Memory B cell (primary cell): ENCODE measurements around the gene NPTX2.

Source experiments
- ATAC-seq: fragments of 150-1000 bp; cut with Tn5 transposase; 2 replicates; pipeline ENCODE4 v1.10.0; 2021; ENCODE audit warnings: low read depth, mild to moderate bottlenecking, moderate library complexity
- DNase-seq, 2 donors: peaks; one replicate each; pipeline ENCODE4 v3.0.0; 2022; ENCODE audit warnings: low spot score in 2 of 2
- H3K27ac Mint-ChIP-seq: one replicate; pipeline ENCODE4 v1.8.0; 2022; ENCODE audit warnings: mild to moderate bottlenecking, moderate library complexity, mixed read lengths
- H3K27me3 Mint-ChIP-seq: one replicate; pipeline ENCODE4 v1.8.0; 2022; ENCODE audit warnings: mixed read lengths
- H3K36me3 Mint-ChIP-seq: one replicate; pipeline ENCODE4 v1.8.0; 2022; ENCODE audit warnings: mild to moderate bottlenecking, mixed read lengths
- H3K4me1 Mint-ChIP-seq: one replicate; pipeline ENCODE4 v1.8.0; 2022; ENCODE audit warnings: mixed read lengths
- H3K4me3 Mint-ChIP-seq: one replicate; pipeline ENCODE4 v1.8.0; 2022; ENCODE audit warnings: mild to moderate bottlenecking, moderate library complexity, mixed read lengths
- H3K9me3 Mint-ChIP-seq: one replicate; pipeline ENCODE4 v1.8.0; 2022; ENCODE audit warnings: mixed read lengths

NPTX2 gene

DNA sequence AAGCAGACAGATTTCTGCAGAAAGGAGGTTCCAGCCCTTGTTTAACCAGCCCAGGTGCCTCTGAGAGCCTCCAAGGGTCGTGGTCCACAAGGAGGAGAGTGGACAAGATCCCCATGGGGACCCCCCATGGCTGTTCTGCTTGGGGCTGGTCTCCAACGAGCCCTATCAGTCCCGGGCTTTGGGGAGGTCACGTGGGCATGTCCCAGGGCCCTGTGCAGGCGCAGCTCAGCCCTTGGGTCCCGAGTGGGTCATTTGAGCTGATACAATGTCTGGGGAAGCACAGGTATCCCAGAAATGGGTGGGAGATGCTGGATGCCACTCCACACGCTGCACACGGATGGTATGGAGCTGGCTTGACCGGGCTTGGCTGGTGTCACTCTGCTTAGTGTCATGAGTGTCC lies 57.8 kb downstream of the NPTX2 start:
- H3K27me3 Mint-ChIP-seq = peaks cover 9% of the 10 kb centered on the region
- ATAC-seq = no peak
- no peak for DNase-seq
- H3K4me1 Mint-ChIP-seq = no peaks in the 10 kb centered on the region
- H3K9me3 Mint-ChIP-seq = peaks cover 5% of the 10 kb centered on the region
- H3K4me3 Mint-ChIP-seq = no peak overlapping the region
- H3K27ac Mint-ChIP-seq = no peak overlapping the region
- H3K36me3 Mint-ChIP-seq = no peaks in the 10 kb centered on the region

DNA sequence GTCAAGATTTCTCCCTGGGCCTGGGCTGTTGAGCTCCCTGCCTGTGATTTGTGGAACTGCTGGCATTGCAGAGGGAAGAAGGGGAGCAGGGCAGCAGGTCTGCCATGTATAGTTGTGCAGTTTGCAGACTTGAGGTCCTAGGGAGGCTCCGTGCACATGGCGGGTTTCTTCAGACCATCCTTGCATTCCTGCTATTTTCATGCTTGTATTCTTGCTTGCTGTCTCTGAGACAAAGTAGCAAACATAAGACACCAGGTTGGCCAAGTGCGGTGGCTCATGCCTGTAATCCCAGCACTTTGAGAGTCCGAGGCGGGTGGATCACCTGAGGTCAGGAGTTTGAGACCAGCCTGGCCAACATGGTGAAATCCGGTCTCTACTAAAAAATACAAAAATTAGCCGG lies 61.1 kb downstream of the NPTX2 start:
- H3K36me3 Mint-ChIP-seq = no peaks in the 10 kb centered on the region
- H3K4me1 Mint-ChIP-seq = no peaks in the 10 kb centered on the region

More for the DNA sequence above, 61.1 kb downstream of the NPTX2 start:
- H3K4me3 Mint-ChIP-seq = no peak overlapping the region
- H3K9me3 Mint-ChIP-seq = no peaks in the 10 kb centered on the region
- ATAC-seq (no peak), DNase-seq (no peak)
- peaks cover 5% of the 10 kb centered on the region for H3K27me3 Mint-ChIP-seq
- H3K27ac Mint-ChIP-seq = no peak overlapping the region
